ENCODE data around the gene BAIAP2.

Gene BAIAP2

GRCh38 chr17:81019563-81020442, 15.1 kb upstream of the BAIAP2 start:
- no peaks in the 10 kb centered on the region for H3K4me1 ChIP-seq (ENCODE audit: insufficient read depth, low read length, poor library complexity, severe bottlenecking)
- no peak overlapping the region for H3K9ac ChIP-seq (ENCODE audit: low read depth, low read length, poor library complexity, severe bottlenecking)
- no peaks in the 10 kb centered on the region for H4K20me1 ChIP-seq (ENCODE audit: insufficient read depth, low read length, poor library complexity, severe bottlenecking)
- H2AFZ ChIP-seq (ENCODE audit: low read length), result no peak overlapping the region
- H3K4me2 ChIP-seq (ENCODE audit: low read depth, low read length, poor library complexity, severe bottlenecking), result no peak overlapping the region
- H3K4me3 ChIP-seq (ENCODE audit: low read length, poor library complexity, severe bottlenecking), result no peak overlapping the region
- H3F3A ChIP-seq (ENCODE audit: low read depth), result no peaks in the 10 kb centered on the region
- no peaks in the 10 kb centered on the region for H3K79me2 ChIP-seq (ENCODE audit: insufficient read depth, low read length)
- H3K9me2 ChIP-seq (replicated peaks; ENCODE audit: low read depth, low read length), result no peaks in the 10 kb centered on the region
- H3K27me3 ChIP-seq (ENCODE audit: insufficient read depth, low read length, poor library complexity, severe bottlenecking), result no peaks in the 10 kb centered on the region
- no peaks in the 10 kb centered on the region for H3K36me3 ChIP-seq (ENCODE audit: insufficient read depth, low read length)
- no peaks in the 10 kb centered on the region for H3K9me3 ChIP-seq (ENCODE audit: insufficient read depth, low read depth, low read length)
- TF ChIP-seq CTCF (conservative IDR thresholded peaks at IDR 0.05; ENCODE audit: low read length), result no peak
- TF ChIP-seq EZH2phosphoT487 (IDR thresholded peaks at IDR 0.05; ENCODE audit: borderline replicate concordance), result no peak

- H4K20me1 ChIP-seq (ENCODE audit: insufficient read depth, low read length, poor library complexity, severe bottlenecking), result no peaks in the 10 kb centered on the region
- H3K36me3 ChIP-seq (ENCODE audit: insufficient read depth, low read length), result no peaks in the 10 kb centered on the region
- no peak overlapping the region for H3K4me2 ChIP-seq (ENCODE audit: low read depth, low read length, poor library complexity, severe bottlenecking)
- no peaks in the 10 kb centered on the region for H3K9me3 ChIP-seq (ENCODE audit: insufficient read depth, low read depth, low read length)
- H3K9ac ChIP-seq (ENCODE audit: low read depth, low read length, poor library complexity, severe bottlenecking), result no peak overlapping the region
- H3K79me2 ChIP-seq (ENCODE audit: insufficient read depth, low read length), result no peaks in the 10 kb centered on the region
- no peaks in the 10 kb centered on the region for H3K9me2 ChIP-seq (replicated peaks; ENCODE audit: low read depth, low read length)
- no peaks in the 10 kb centered on the region for H3K4me1 ChIP-seq (ENCODE audit: insufficient read depth, low read length, poor library complexity, severe bottlenecking)
- H3F3A ChIP-seq (ENCODE audit: low read depth), result no peaks in the 10 kb centered on the region
- H3K4me3 ChIP-seq (ENCODE audit: low read length, poor library complexity, severe bottlenecking), result no peak overlapping the region
- H2AFZ ChIP-seq (ENCODE audit: low read length), result no peak overlapping the region
- no peaks in the 10 kb centered on the region for H3K27me3 ChIP-seq (ENCODE audit: insufficient read depth, low read length, poor library complexity, severe bottlenecking)
- TF ChIP-seq EZH2phosphoT487 (IDR thresholded peaks at IDR 0.05; ENCODE audit: borderline replicate concordance), result no peak
- no peak for TF ChIP-seq CTCF (conservative IDR thresholded peaks at IDR 0.05; ENCODE audit: low read length)
Measured at GRCh38 chr17:81020443-81020766, 14.5 kb upstream of the BAIAP2 start.

GRCh38 chr17:81020767-81021497, 14.0 kb upstream of the BAIAP2 start:
- no peaks in the 10 kb centered on the region for H3K27me3 ChIP-seq (ENCODE audit: insufficient read depth, low read length, poor library complexity, severe bottlenecking)
- no peaks in the 10 kb centered on the region for H4K20me1 ChIP-seq (ENCODE audit: insufficient read depth, low read length, poor library complexity, severe bottlenecking)
- TF ChIP-seq CTCF (conservative IDR thresholded peaks at IDR 0.05; ENCODE audit: low read length) (no peak), EZH2phosphoT487 (IDR thresholded peaks at IDR 0.05; ENCODE audit: borderline replicate concordance) (no peak)
- H3K9ac ChIP-seq (ENCODE audit: low read depth, low read length, poor library complexity, severe bottlenecking), result no peak overlapping the region
- H2AFZ ChIP-seq (ENCODE audit: low read length), result no peak overlapping the region
- H3K9me2 ChIP-seq (replicated peaks; ENCODE audit: low read depth, low read length), result no peaks in the 10 kb centered on the region
- H3K9me3 ChIP-seq (ENCODE audit: insufficient read depth, low read depth, low read length), result no peaks in the 10 kb centered on the region
- H3K4me2 ChIP-seq (ENCODE audit: low read depth, low read length, poor library complexity, severe bottlenecking), result no peak overlapping the region
- no peak overlapping the region for H3K4me3 ChIP-seq (ENCODE audit: low read length, poor library complexity, severe bottlenecking)
- no peaks in the 10 kb centered on the region for H3K79me2 ChIP-seq (ENCODE audit: insufficient read depth, low read length)
- H3K36me3 ChIP-seq (ENCODE audit: insufficient read depth, low read length), result no peaks in the 10 kb centered on the region
- no peaks in the 10 kb centered on the region for H3F3A ChIP-seq (ENCODE audit: low read depth)
- no peaks in the 10 kb centered on the region for H3K4me1 ChIP-seq (ENCODE audit: insufficient read depth, low read length, poor library complexity, severe bottlenecking)

All from Loucy (cell line).